Uterus (tissue), 2 donors: ENCODE data around the gene S1PR2.

Experiments used
- CTCF ChIP-seq, 4 experiments: fragments of 200-600 bp in 2 of 4; fragments of 450-650 bp in 2 of 4; sonication (generic) in 2 of 4; IDR thresholded peaks; one replicate each; pipeline ENCODE4 v1.5.1; 2016 to 2019; ENCODE audit warnings: antibody characterized with exemption in 4 of 4, mild to moderate bottlenecking in 2 of 4, moderate library complexity in 1 of 4
- POLR2A ChIP-seq, 2 donors: fragments of 450-650 bp; IDR thresholded peaks; one replicate each; pipeline ENCODE4 v1.6.1; 2016; ENCODE audit warnings: antibody characterized with exemption in 2 of 2, mild to moderate bottlenecking in 1 of 2, moderate library complexity in 1 of 2

GRCh38 chr19:10209315-10209714 lies 21.8 kb downstream of the S1PR2 start:
- TF ChIP-seq CTCF (IDR thresholded peaks at IDR 0.05) (no peak), POLR2A (IDR thresholded peaks at IDR 0.05) (no peak)
